HEK293 (cell line): ENCODE data around the gene FKBP8.
A peak's percentile ranks its signal among the peaks of the same experiment; 100 is the strongest.

ENCODE experiments used
- CTCF ChIA-PET: fragments of 350-600 bp; formaldehyde crosslinking; extraction: SDS; loops from one replicate; lab custom pipeline; 2021; ENCODE audit warnings: antibody characterized with exemption; lab: Yijun Ruan, JAX
- POLR2A ChIA-PET: fragments of 300-600 bp; formaldehyde crosslinking; extraction: SDS; loops from one replicate; lab custom pipeline; 2020; ENCODE audit warnings: antibody characterized with exemption, inconsistent platforms; lab: Yijun Ruan, JAX
- H3K27ac ChIP-seq: fragments of 200-500 bp; sonication (Bioruptor generic); 2 replicates; pipeline ENCODE4 v1.5.1; 2014; ENCODE audit warnings: low read depth, low read length, control low read depth, inconsistent platforms; ENCODE audit errors: extremely low read depth
- H3K36me3 ChIP-seq, 2 experiments: fragments of 200-500 bp in 1 of 2; sonication (Bioruptor generic) in 1 of 2; 1 replicate in 1 of 2; 2 replicates in 1 of 2; pipeline ENCODE4 v1.5.1; 2014 to 2017; ENCODE audit warnings: inconsistent platforms in 2 of 2, low read length in 2 of 2; ENCODE audit not compliant: control insufficient read depth in 2 of 2, insufficient read depth in 1 of 2
- H3K4me1 ChIP-seq: fragments of 200-500 bp; sonication (Bioruptor generic); 2 replicates; pipeline ENCODE4 v1.5.1; 2014; ENCODE audit warnings: mild to moderate bottlenecking, low read length, inconsistent platforms; ENCODE audit not compliant: control insufficient read depth, insufficient read depth
- H3K4me3 ChIP-seq: 2 replicates; pipeline ENCODE4 v1.5.1; 2011; ENCODE audit warnings: low read depth, mild to moderate bottlenecking, control low read depth, low read length, moderate library complexity
- H3K9me3 ChIP-seq: fragments of 200-500 bp; sonication (Bioruptor generic); 2 replicates; pipeline ENCODE4 v1.5.1; 2014; ENCODE audit warnings: low read depth, low read length, inconsistent platforms; ENCODE audit not compliant: control insufficient read depth, insufficient read depth
- CTCF ChIP-seq: fragments of 450-650 bp; formaldehyde crosslinking; IDR thresholded peaks from 2 replicates; pipeline ENCODE4 v1.5.1; 2016; ENCODE audit warnings: missing biosample characterization, missing genetic modification characterization
- ELK4 ChIP-seq: IDR thresholded peaks from 2 replicates; pipeline ENCODE4 v1.6.1; 2011; ENCODE audit warnings: mild to moderate bottlenecking, low read depth, low read length, borderline replicate concordance
- HIC1 ChIP-seq: fragments of 450-650 bp; formaldehyde crosslinking; IDR thresholded peaks from 2 replicates; pipeline ENCODE4 v1.5.1; 2016; ENCODE audit warnings: missing biosample characterization, missing genetic modification characterization
- IKZF3 ChIP-seq: fragments of 450-650 bp; IDR thresholded peaks from 2 replicates; pipeline ENCODE4 v1.5.0; 2018; ENCODE audit warnings: missing biosample characterization, mild to moderate bottlenecking, missing genetic modification characterization, moderate library complexity
- MYNN ChIP-seq: fragments of 450-650 bp; formaldehyde crosslinking; IDR thresholded peaks from 2 replicates; pipeline ENCODE4 v1.5.1; 2016; ENCODE audit warnings: missing biosample characterization, missing genetic modification characterization, borderline replicate concordance
- PRDM6 ChIP-seq: fragments of 450-650 bp; formaldehyde crosslinking; IDR thresholded peaks from 2 replicates; pipeline ENCODE4 v1.5.1; 2017; ENCODE audit warnings: missing biosample characterization, missing genetic modification characterization
- YY1 ChIP-seq: fragments of 450-650 bp; formaldehyde crosslinking; IDR thresholded peaks from 2 replicates; pipeline ENCODE4 v1.5.1; 2018; ENCODE audit warnings: missing biosample characterization, missing genetic modification characterization
- ZBTB48 ChIP-seq: fragments of 450-650 bp; formaldehyde crosslinking; IDR thresholded peaks from 2 replicates; pipeline ENCODE4 v1.5.1; 2016; ENCODE audit warnings: missing biosample characterization, missing genetic modification characterization
- ZBTB6 ChIP-seq: fragments of 450-650 bp; formaldehyde crosslinking; IDR thresholded peaks from 2 replicates; pipeline ENCODE4 v1.5.1; 2017; ENCODE audit warnings: missing biosample characterization, missing genetic modification characterization
- ZBTB7A ChIP-seq: fragments of 450-650 bp; formaldehyde crosslinking; IDR thresholded peaks from 2 replicates; pipeline ENCODE4 v1.5.1; 2016; ENCODE audit warnings: low read depth, missing biosample characterization, missing genetic modification characterization
- ZNF157 ChIP-seq: fragments of 450-650 bp; formaldehyde crosslinking; IDR thresholded peaks from 2 replicates; pipeline ENCODE4 v1.5.1; 2016; ENCODE audit warnings: missing biosample characterization, missing genetic modification characterization
- ZNF311 ChIP-seq: fragments of 450-650 bp; formaldehyde crosslinking; IDR thresholded peaks from 2 replicates; pipeline ENCODE4 v1.5.1; 2017; ENCODE audit warnings: missing biosample characterization, missing genetic modification characterization, borderline replicate concordance
- ZNF341 ChIP-seq: fragments of 450-650 bp; formaldehyde crosslinking; IDR thresholded peaks from 2 replicates; pipeline ENCODE4; 2016; ENCODE audit warnings: low read depth, missing biosample characterization, missing genetic modification characterization
- ZNF571 ChIP-seq: fragments of 450-650 bp; formaldehyde crosslinking; IDR thresholded peaks from 2 replicates; pipeline ENCODE4 v1.5.0; 2017; ENCODE audit warnings: missing biosample characterization, missing genetic modification characterization
- ZNF639 ChIP-seq: fragments of 450-650 bp; formaldehyde crosslinking; IDR thresholded peaks from 2 replicates; pipeline ENCODE4 v1.5.1; 2016; ENCODE audit warnings: missing biosample characterization, missing genetic modification characterization
- TF ChIP-seq, protein P1 (sequence below): fragments of 450-650 bp; formaldehyde crosslinking; IDR thresholded peaks from 2 replicates; pipeline ENCODE4 v1.5.1; 2016; ENCODE audit warnings: missing biosample characterization, missing genetic modification characterization
- TF ChIP-seq, protein P2 (sequence below): fragments of 450-650 bp; formaldehyde crosslinking; IDR thresholded peaks from 2 replicates; pipeline ENCODE4 v1.5.1; 2016; ENCODE audit warnings: missing biosample characterization, missing genetic modification characterization

Gene FKBP8

GRCh38 chr19:18587561-18587960, 44.2 kb upstream of the FKBP8 start:
- Histone ChIP-seq H3K4me3 (no peak overlapping the region), H3K36me3 (peaks cover 0 to 6% of the 10 kb centered on the region in 2 experiments; a peak in 1 of 3 replicates), H3K27ac (no peak overlapping the region), H3K9me3 (no peaks in the 10 kb centered on the region), H3K4me1 (no peaks in the 10 kb centered on the region)
- 0 out of 2 replicates have a peak, but pooled peaks have one; percentile 14 for TF ChIP-seq ZBTB48 (tag by site-specific recombination)
- TF ChIP-seq, protein P1, sequence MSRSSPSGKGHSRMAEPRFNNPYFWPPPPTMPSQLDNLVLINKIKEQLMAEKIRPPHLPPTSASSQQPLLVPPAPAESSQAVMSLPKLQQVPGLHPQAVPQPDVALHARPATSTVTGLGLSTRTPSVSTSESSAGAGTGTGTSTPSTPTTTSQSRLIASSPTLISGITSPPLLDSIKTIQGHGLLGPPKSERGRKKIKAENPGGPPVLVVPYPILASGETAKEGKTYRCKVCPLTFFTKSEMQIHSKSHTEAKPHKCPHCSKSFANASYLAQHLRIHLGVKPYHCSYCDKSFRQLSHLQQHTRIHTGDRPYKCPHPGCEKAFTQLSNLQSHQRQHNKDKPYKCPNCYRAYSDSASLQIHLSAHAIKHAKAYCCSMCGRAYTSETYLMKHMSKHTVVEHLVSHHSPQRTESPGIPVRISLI (tag by site-specific recombination) = peak; percentile 55
- no peak for TF ChIP-seq ZNF311
- ChIA-PET CTCF (interaction anchor here (0.6 to 2.1 kb wide), 10 partner anchors 14 to 256 kb away, joined by 3 to 7 read pairs (median 4); partner anchors contain the start of gene UBA52), POLR2A (interaction anchor here (0.6 to 5.7 kb wide), 5 partner anchors 16 to 258 kb away, joined by 3 to 60 read pairs (median 3); partner anchors contain the start of genes ELL and UBA52)

DNA sequence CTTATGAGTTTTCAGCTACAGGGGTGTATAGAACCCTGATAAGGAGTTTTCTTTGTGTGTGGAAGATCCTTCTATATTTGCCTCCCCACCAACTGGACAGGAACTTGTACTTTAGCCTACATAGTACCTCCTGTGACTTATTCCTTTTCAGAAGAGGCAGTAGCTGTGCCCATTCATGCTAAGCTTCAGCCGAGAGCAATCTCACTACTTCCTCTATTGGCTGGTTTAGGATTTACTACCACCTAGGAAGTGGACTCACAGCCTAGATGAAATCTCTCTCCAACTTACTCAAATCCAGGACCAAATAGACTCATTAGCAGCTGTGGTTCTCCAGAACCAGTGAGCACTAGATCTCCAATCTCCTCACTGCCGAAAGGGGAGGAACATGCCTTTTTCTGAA, 42.9 kb upstream of the FKBP8 start:
- peaks cover 0 to 6% of the 10 kb centered on the region in 2 experiments; a peak in 1 of 3 replicates for H3K36me3 ChIP-seq
- no peak overlapping the region for H3K4me3 ChIP-seq
- no peak overlapping the region for H3K27ac ChIP-seq
- TF ChIP-seq ZNF157 (tag by site-specific recombination) (no peak), CTCF (0 out of 2 replicates have a peak, but pooled peaks have one; percentile 8)
- TF ChIP-seq, protein P2, sequence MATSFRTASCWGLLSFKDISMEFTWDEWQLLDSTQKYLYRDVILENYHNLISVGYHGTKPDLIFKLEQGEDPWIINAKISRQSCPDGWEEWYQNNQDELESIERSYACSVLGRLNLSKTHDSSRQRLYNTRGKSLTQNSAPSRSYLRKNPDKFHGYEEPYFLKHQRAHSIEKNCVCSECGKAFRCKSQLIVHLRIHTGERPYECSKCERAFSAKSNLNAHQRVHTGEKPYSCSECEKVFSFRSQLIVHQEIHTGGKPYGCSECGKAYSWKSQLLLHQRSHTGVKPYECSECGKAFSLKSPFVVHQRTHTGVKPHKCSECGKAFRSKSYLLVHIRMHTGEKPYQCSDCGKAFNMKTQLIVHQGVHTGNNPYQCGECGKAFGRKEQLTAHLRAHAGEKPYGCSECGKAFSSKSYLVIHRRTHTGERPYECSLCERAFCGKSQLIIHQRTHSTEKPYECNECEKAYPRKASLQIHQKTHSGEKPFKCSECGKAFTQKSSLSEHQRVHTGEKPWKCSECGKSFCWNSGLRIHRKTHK (tag by site-specific recombination) = no peak
- ChIA-PET CTCF (interaction anchor here (0.7 to 1.4 kb wide), 4 partner anchors 8 to 260 kb away, joined by 3 to 4 read pairs (median 4); no protein-coding TSS in a partner anchor), POLR2A (interaction anchor here (0.6 to 5.7 kb wide), 3 partner anchors 9 to 53 kb away, joined by 4 to 60 read pairs (median 6); partner anchors contain the start of gene UBA52)
- no peaks in the 10 kb centered on the region for H3K9me3 ChIP-seq
- H3K4me1 ChIP-seq = no peaks in the 10 kb centered on the region

DNA sequence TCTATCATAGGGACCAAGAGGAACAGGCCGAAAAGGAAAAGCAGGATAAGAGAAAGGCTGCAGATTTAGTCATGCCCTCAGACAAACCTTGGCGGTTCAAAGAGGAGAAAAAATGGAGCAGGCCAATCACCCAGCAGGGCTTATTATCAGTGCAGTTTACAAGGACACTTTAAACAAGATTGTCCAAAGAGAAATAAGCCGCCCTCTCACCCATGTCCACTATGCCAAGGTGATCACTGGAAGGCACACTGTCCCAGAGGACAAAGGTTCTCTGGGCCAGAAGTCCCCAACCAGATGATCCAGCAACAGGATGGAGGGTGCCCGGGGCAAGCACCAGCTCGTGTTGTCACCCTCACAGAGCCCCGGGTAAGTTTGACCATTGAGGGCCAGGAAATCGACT, 36.9 kb upstream of the FKBP8 start:
- no peaks in the 10 kb centered on the region for H3K4me1 ChIP-seq
- CTCF ChIA-PET = interaction anchor here (0.6 to 1.7 kb wide), 5 partner anchors 8 to 269 kb away, joined by 3 to 15 read pairs (median 3); partner anchors contain the start of gene REX1BD
- no peaks in the 10 kb centered on the region for H3K9me3 ChIP-seq
- no peak overlapping the region for H3K4me3 ChIP-seq
- POLR2A ChIA-PET = interaction anchor here (1.0 to 2.1 kb wide), 2 partner anchors 8 to 9 kb away, joined by 5 to 10 read pairs; partner anchors contain the start of gene UBA52
- H3K36me3 ChIP-seq = peaks cover 6 to 25% of the 10 kb centered on the region in 2 experiments; a peak in 2 of 3 replicates
- no peak overlapping the region for H3K27ac ChIP-seq
- TF ChIP-seq ZBTB7A (tag by site-specific recombination) (no peak), ZNF571 (no peak), HIC1 (tag by site-specific recombination) (no peak), ZBTB6 (tag by site-specific recombination) (no peak), ELK4 (no peak), YY1 (no peak), ZNF157 (tag by site-specific recombination) (no peak), ZNF341 (tag by site-specific recombination) (no peak), IKZF3 (tag by site-specific recombination) (no peak), PRDM6 (tag by site-specific recombination) (no peak), ZNF639 (no peak), MYNN (no peak)
